Smooth muscle cell (in vitro differentiated cells): ENCODE measurements around the gene TAGLN. TPM values are rescaled to one million over a fixed set of nuclear protein-coding genes. Genes with fewer than 3 reads are reported as not detected.
"Not testable (repeated sequence)": the region's sequence is repeated elsewhere in the genome, so short reads cannot be mapped to it uniquely, and the experiment has no call there.

Experiments
- DNase-seq: peaks from one replicate; lab custom pipeline; 2025; ENCODE audit not compliant: unreplicated experiment; lab: John Stamatoyannopoulos, UW
- H2AFZ ChIP-seq: fragments of 200-600 bp; sonication (generic); 2 replicates; pipeline ENCODE4 v1.6.0; 2016; ENCODE audit warnings: antibody characterized with exemption, low read depth, mild to moderate bottlenecking
- H3F3A ChIP-seq: fragments of 200-600 bp; sonication (generic); 2 replicates; pipeline ENCODE4 v1.6.0; 2017; ENCODE audit warnings: antibody characterized with exemption, low read depth
- H3K27ac ChIP-seq: fragments of 200-600 bp; sonication (generic); 2 replicates; pipeline ENCODE4 v1.5.1; 2016; ENCODE audit warnings: low read depth, mild to moderate bottlenecking
- H3K27me3 ChIP-seq: fragments of 200-600 bp; sonication (generic); 2 replicates; pipeline ENCODE4 v1.6.1; 2016; ENCODE audit warnings: low read depth, mild to moderate bottlenecking
- H3K36me3 ChIP-seq: fragments of 200-600 bp; sonication (generic); 2 replicates; pipeline ENCODE4 v1.5.1; 2016; ENCODE audit warnings: low read depth
- H3K4me1 ChIP-seq: fragments of 200-600 bp; sonication (generic); 2 replicates; pipeline ENCODE4 v1.5.1; 2016; ENCODE audit warnings: low read depth
- H3K4me2 ChIP-seq: fragments of 200-600 bp; sonication (generic); 2 replicates; pipeline ENCODE4 v1.6.0; 2016; ENCODE audit warnings: mild to moderate bottlenecking
- H3K4me3 ChIP-seq: fragments of 200-600 bp; sonication (generic); 2 replicates; pipeline ENCODE4 v1.5.1; 2016; ENCODE audit warnings: mild to moderate bottlenecking
- H3K79me2 ChIP-seq: fragments of 200-600 bp; sonication (generic); 2 replicates; pipeline ENCODE4 v1.6.0; 2016; ENCODE audit warnings: low read depth, mild to moderate bottlenecking
- H3K9ac ChIP-seq: fragments of 200-600 bp; sonication (generic); 2 replicates; pipeline ENCODE4 v1.6.0; 2016; ENCODE audit warnings: low read depth
- H3K9me3 ChIP-seq: fragments of 200-600 bp; sonication (generic); replicated peaks from 2 replicates; pipeline ENCODE4 v1.5.1; 2016; ENCODE audit warnings: low read depth
- H4K20me1 ChIP-seq: fragments of 200-600 bp; sonication (generic); 2 replicates; pipeline ENCODE4 v1.6.0; 2016; ENCODE audit warnings: low read depth
- CTCF ChIP-seq: fragments of 200-600 bp; sonication (generic); IDR thresholded peaks from 2 replicates; pipeline ENCODE4 v1.5.1; 2017; ENCODE audit warnings: borderline replicate concordance, mild to moderate bottlenecking, antibody characterized with exemption; ENCODE audit not compliant: insufficient read depth, poor library complexity, severe bottlenecking
- WGBS: methylation state at CpG from one replicate; pipeline ENCODE4 v1.1.7; 2016; ENCODE audit warnings: low lambda C conversion rate; 5-methylcytosine and 5-hydroxymethylcytosine counted together
- polyA plus RNA-seq: library from polyadenylated mRNA; unstranded; fragments of >200 nt; fragmentation: Nextera tagmentation; extraction: Ambion mirVana; gene quantifications from 2 replicates; pipeline ENCODE4 v1.2.1, GENCODE V29; 2016
- total RNA-seq: library from RNA; depleted of rRNA; stranded (reverse); fragments of >200 nt; gene quantifications from 2 replicates; pipeline ENCODE4 v1.2.3, GENCODE V29; 2014

TAGLN gene
- total and polyA plus RNA-seq, 2 experiments from 2014 or later = 1,972 to 2,250 TPM

- TF ChIP-seq CTCF = no peak
- peaks cover 34% of the 10 kb centered on the region for H3K79me2 ChIP-seq
Measured at GRCh38 chr11:117205211-117205818, 6.1 kb downstream of the TAGLN start.

GRCh38 chr11:117206111-117206510 is 6.9 kb downstream of the TAGLN start:
- H3K27me3 ChIP-seq, H3K36me3 ChIP-seq, H3K9me3 ChIP-seq, H3K4me3 ChIP-seq, H3K27ac ChIP-seq, H2AFZ ChIP-seq, DNase-seq, H3K9ac ChIP-seq, H3K4me2 ChIP-seq: not testable (repeated sequence)
- Histone ChIP-seq H3K4me1 (peaks cover 10% of the 10 kb centered on the region), H3K79me2 (peaks cover 26% of the 10 kb centered on the region), H3F3A (peaks cover 38% of the 10 kb centered on the region), H4K20me1 (peaks cover 45% of the 10 kb centered on the region)
- 92% methylated on average over 7 of the region's 8 CpGs for WGBS

More at GRCh38 chr11:117205211-117205818, 6.1 kb downstream of the TAGLN start:
- no peak overlapping the region for H3K9ac ChIP-seq
- no peaks in the 10 kb centered on the region for H3K9me3 ChIP-seq
- no peaks in the 10 kb centered on the region for H3K27me3 ChIP-seq
- H4K20me1 ChIP-seq = peaks cover 53% of the 10 kb centered on the region
- DNase-seq = no peak
- peak overlapping the region; percentile 79 for H3K27ac ChIP-seq
- 94% methylated on average over 11 of the region's 11 CpGs for WGBS
- no peak overlapping the region for H3K4me2 ChIP-seq
- peaks cover 18% of the 10 kb centered on the region for H3K4me1 ChIP-seq
- H3K36me3 ChIP-seq = no peaks in the 10 kb centered on the region
- no peak overlapping the region for H2AFZ ChIP-seq
- peaks cover 46% of the 10 kb centered on the region for H3F3A ChIP-seq
- H3K4me3 ChIP-seq = no peak overlapping the region

- not testable (repeated sequence) for H3K36me3 ChIP-seq, H3K27ac ChIP-seq, H2AFZ ChIP-seq, DNase-seq, H3K4me3 ChIP-seq, H3K4me1 ChIP-seq, H3K9ac ChIP-seq, H3K9me3 ChIP-seq, H3K4me2 ChIP-seq, H3K27me3 ChIP-seq
- H4K20me1 ChIP-seq = peaks cover 37% of the 10 kb centered on the region
- 72% methylated on average over 5 of the region's 11 CpGs for WGBS
- H3F3A ChIP-seq = peaks cover 31% of the 10 kb centered on the region
- peaks cover 18% of the 10 kb centered on the region for H3K79me2 ChIP-seq
Measured at GRCh38 chr11:117206859-117207258, 7.7 kb downstream of the TAGLN start.

- WGBS = 92% methylated on average over 5 of the region's 5 CpGs
- not testable (repeated sequence) for H3K4me2 ChIP-seq, H2AFZ ChIP-seq, H3K9me3 ChIP-seq, H3K27ac ChIP-seq, H3K36me3 ChIP-seq, H3K4me3 ChIP-seq, H3K27me3 ChIP-seq, H3K4me1 ChIP-seq, DNase-seq, H3K9ac ChIP-seq
- peaks cover 31% of the 10 kb centered on the region for H3F3A ChIP-seq
- H4K20me1 ChIP-seq = peaks cover 31% of the 10 kb centered on the region
- peaks cover 12% of the 10 kb centered on the region for H3K79me2 ChIP-seq
Measured at GRCh38 chr11:117207481-117207880, 8.3 kb downstream of the TAGLN start.

GRCh38 chr11:117208710-117209109 is 9.5 kb downstream of the TAGLN start:
- H3K27ac ChIP-seq, DNase-seq, H2AFZ ChIP-seq, H3K4me2 ChIP-seq, H3K9ac ChIP-seq, H3K27me3 ChIP-seq, H3K36me3 ChIP-seq, H3K4me1 ChIP-seq, H3K9me3 ChIP-seq, H3K4me3 ChIP-seq, H3K79me2 ChIP-seq: not testable (repeated sequence)
- 85% methylated on average over 9 of the region's 13 CpGs for WGBS
- H3F3A ChIP-seq = peaks cover 19% of the 10 kb centered on the region
- H4K20me1 ChIP-seq = peaks cover 19% of the 10 kb centered on the region

GRCh38 chr11:117209351-117210125 is 10.4 kb downstream of the TAGLN start:
- not testable (repeated sequence) for H3K4me1 ChIP-seq, H3K4me3 ChIP-seq, H3K27ac ChIP-seq, H2AFZ ChIP-seq, H3K36me3 ChIP-seq, H3K27me3 ChIP-seq, H3K79me2 ChIP-seq, H3K4me2 ChIP-seq, H3K9me3 ChIP-seq, H3K9ac ChIP-seq, DNase-seq
- 94% methylated on average over 7 of the region's 8 CpGs for WGBS
- peaks cover 11% of the 10 kb centered on the region for H3F3A ChIP-seq
- peaks cover 10% of the 10 kb centered on the region for H4K20me1 ChIP-seq
